Measurements from ENCODE around the gene DAPK1. TPM values are rescaled to one million over a fixed set of nuclear protein-coding genes. Genes with fewer than 3 reads are reported as not detected.

The DAPK1 gene
- total RNA-seq, 2 experiments from 2014 or later = 1.2 to 6.8 TPM

DNA sequence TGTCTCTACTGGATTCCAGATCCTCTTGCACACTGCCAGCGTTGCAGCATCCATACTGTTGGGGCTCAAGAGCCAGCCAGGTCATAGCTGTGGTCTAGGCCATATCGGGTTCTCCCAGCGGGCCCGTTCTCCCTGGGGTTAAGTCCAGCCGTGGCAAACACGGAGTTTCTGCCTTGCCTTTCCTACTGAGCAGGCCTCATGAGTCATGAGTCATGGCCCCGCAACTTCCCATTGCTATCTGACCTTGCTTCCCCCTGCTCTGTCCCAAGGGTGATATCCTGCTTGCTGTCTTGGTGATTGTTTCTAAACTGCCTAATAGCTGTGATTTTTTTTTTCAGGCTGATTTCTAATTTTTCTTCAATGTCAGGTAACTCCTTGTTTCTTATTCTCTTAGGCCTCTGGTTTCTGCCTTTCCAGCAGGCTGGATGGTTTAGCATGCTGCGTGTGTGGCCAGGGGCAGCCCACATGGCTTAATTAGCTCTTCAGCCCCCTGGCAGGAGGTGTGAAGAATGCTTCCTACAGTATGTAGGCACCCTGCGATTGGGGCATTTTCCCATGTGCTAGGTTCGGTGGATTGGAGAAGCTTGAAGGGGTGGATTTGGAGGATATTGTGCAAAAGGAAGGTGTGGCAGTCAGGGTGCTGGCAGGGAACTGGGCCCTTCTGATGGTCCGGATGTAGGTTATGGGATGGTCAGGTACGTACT is 18.7 kb downstream of the DAPK1 start:
- Mint-ChIP-seq H3K27ac (no peak overlapping the region), H3K27me3 (no peaks in the 10 kb centered on the region), H3K4me3 (no peak overlapping the region), H3K36me3 (no peaks in the 10 kb centered on the region), H3K4me1 (no peaks in the 10 kb centered on the region), H3K9me3 (ENCODE audit: low read depth) (peaks cover 3% of the 10 kb centered on the region)
- ATAC-seq (no peak), DNase-seq (no peak)
- CTCF ChIA-PET = no interaction called here

DNA sequence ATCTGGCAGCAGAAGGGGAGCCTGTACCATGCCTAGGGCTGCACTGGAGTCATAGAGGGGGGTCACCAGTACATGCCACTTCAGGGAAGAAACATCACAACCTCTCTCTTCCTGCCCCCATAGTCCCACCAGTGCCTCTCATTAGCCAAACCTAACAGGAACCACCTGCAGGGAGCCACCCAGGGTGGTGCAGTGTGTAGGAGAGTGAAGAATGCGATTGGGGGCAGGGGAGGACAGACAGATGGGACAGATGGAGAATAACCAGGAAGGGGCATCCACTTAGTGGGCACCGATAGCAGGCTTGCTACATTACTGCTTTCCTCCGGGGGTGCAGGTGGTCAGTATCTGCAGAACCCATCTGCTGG is 19.2 kb downstream of the DAPK1 start:
- H3K4me3 Mint-ChIP-seq = no peak overlapping the region
- DNase-seq (no peak), ATAC-seq (no peak)
- peaks cover 3% of the 10 kb centered on the region for H3K9me3 Mint-ChIP-seq (ENCODE audit: low read depth)
- no peaks in the 10 kb centered on the region for H3K4me1 Mint-ChIP-seq
- CTCF ChIA-PET = no interaction called here
- no peak overlapping the region for H3K27ac Mint-ChIP-seq
- no peaks in the 10 kb centered on the region for H3K36me3 Mint-ChIP-seq
- no peaks in the 10 kb centered on the region for H3K27me3 Mint-ChIP-seq

DNA sequence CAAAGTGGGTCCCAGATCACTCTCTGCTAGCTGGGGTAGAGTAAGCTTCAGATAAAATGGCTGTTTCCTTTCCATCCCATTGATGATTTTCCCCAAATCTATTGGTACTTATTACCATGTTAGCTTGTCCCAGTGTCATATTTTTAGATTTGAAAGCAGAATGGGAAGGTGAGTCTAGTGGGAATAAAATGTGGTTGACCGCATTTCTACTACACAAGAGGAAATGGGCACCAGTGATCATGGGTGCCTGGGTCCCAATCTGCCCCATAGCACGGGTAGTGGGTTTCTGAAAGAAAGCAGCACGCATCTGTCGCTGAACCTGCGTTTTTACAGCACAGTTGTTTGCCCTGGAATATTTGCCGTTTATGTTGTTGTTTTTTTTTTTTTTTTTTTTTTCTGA is 20.1 kb downstream of the DAPK1 start:
- Mint-ChIP-seq H3K4me3 (no peak overlapping the region), H3K36me3 (no peaks in the 10 kb centered on the region), H3K4me1 (no peaks in the 10 kb centered on the region), H3K27ac (no peak overlapping the region), H3K9me3 (ENCODE audit: low read depth) (peaks cover 3% of the 10 kb centered on the region), H3K27me3 (no peaks in the 10 kb centered on the region)
- CTCF ChIA-PET = no interaction called here
- no peak for DNase-seq
- ATAC-seq = no peak

DNA sequence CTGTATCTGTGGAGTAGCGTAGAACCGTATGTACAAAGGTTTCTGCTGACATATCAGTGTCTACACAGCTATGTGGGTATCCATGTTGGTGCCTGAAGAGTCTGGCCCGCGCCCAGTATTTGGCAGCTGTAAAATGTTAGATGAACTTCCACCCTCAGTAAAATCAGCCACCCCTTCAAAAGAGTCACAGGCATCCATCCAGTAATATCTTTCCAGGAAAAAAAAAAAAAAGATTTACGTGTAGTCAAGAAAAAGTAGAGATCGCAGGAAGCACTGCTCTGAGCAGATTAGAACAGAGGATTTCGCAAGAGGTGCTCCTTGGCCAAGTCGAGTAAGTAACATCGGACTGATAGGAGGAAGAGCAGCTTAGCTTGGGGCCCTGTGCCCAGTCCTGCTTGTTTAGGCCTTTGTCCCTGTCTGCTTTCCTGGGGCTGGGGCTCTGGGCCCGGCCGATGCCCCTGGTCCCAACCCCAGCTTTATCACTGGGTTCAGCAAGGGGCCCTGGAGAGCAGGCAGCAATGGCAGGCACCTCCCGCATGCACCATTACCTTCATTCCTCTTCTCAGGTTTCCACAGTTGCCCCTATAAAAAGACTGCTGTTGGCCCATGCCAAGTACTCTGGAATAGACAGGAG is 21.2 kb downstream of the DAPK1 start:
- no peaks in the 10 kb centered on the region for H3K27me3 Mint-ChIP-seq
- H3K27ac Mint-ChIP-seq = no peak overlapping the region
- DNase-seq (no peak), ATAC-seq (no peak)
- no peaks in the 10 kb centered on the region for H3K9me3 Mint-ChIP-seq (ENCODE audit: low read depth)
- CTCF ChIA-PET = no interaction called here
- no peak overlapping the region for H3K4me3 Mint-ChIP-seq
- no peaks in the 10 kb centered on the region for H3K36me3 Mint-ChIP-seq
- H3K4me1 Mint-ChIP-seq = no peaks in the 10 kb centered on the region

DNA sequence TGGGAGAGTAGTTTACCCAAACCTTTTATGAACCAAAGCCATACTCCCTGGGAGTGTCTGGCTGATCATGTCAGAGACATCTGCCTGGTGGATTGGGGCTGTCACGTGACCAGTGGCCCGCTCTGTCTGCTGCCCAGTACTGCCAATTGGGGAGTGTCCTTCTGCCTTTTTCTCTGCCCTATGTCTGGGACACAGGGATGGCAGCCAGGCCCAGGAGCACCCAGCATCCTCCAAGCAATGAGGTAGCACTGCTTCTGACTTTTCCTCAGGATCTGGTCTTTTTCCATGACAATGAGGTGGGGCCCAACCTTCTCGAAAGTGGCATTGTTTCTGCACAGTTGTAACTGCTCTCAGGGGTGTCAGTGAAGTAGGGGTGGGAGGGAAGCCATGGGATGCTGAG is 21.8 kb downstream of the DAPK1 start:
- no peak overlapping the region for H3K27ac Mint-ChIP-seq
- no peaks in the 10 kb centered on the region for H3K4me1 Mint-ChIP-seq
- CTCF ChIA-PET = no interaction called here
- ATAC-seq = no peak
- no peak for DNase-seq
- H3K9me3 Mint-ChIP-seq (ENCODE audit: low read depth) = peaks cover 2% of the 10 kb centered on the region
- no peaks in the 10 kb centered on the region for H3K36me3 Mint-ChIP-seq
- H3K4me3 Mint-ChIP-seq = no peak overlapping the region
- H3K27me3 Mint-ChIP-seq = no peaks in the 10 kb centered on the region

- Mint-ChIP-seq H3K4me1 (no peaks in the 10 kb centered on the region), H3K9me3 (ENCODE audit: low read depth) (peaks cover 4% of the 10 kb centered on the region), H3K27ac (no peak overlapping the region), H3K4me3 (no peak overlapping the region), H3K36me3 (no peaks in the 10 kb centered on the region), H3K27me3 (no peaks in the 10 kb centered on the region)
- DNase-seq (no peak), ATAC-seq (no peak)
- CTCF ChIA-PET = interaction anchor here (0.6 kb wide), 1 partner anchor 1304 kb away, joined by 4 read pairs; no protein-coding TSS in a partner anchor
Observed at GRCh38 chr9:87520172-87520683, 22.6 kb downstream of the DAPK1 start.

DNA sequence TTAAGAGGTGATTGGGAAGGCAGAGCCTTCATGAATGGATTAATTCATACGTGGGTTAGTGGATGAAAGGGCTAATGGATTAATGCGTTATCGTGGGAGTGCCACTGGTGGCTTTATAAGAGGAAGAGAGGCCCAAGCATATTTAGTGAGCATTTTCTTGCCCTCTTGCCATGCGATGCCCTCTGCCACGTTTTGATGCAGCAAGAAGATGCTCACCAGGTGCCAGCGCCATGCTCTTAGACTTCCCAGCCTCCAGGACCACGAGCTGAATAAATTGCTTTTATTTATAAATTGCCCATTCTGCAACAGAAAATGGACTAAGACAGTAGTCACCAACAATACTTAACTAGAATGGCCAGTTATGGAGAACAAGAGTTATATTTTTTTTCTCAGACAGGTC is 24.2 kb downstream of the DAPK1 start:
- ATAC-seq (no peak), DNase-seq (no peak)
- no peaks in the 10 kb centered on the region for H3K27me3 Mint-ChIP-seq
- H3K27ac Mint-ChIP-seq = no peak overlapping the region
- H3K4me1 Mint-ChIP-seq = no peaks in the 10 kb centered on the region
- H3K9me3 Mint-ChIP-seq (ENCODE audit: low read depth) = peaks cover 4% of the 10 kb centered on the region
- H3K36me3 Mint-ChIP-seq = no peaks in the 10 kb centered on the region
- H3K4me3 Mint-ChIP-seq = no peak overlapping the region
- CTCF ChIA-PET = no interaction called here

- no peak overlapping the region for H3K27ac Mint-ChIP-seq
- H3K36me3 Mint-ChIP-seq = no peaks in the 10 kb centered on the region
- no peaks in the 10 kb centered on the region for H3K27me3 Mint-ChIP-seq
- H3K4me3 Mint-ChIP-seq = no peak overlapping the region
- CTCF ChIA-PET = no interaction called here
- no peak for DNase-seq
- no peak for ATAC-seq
- H3K9me3 Mint-ChIP-seq (ENCODE audit: low read depth) = peaks cover 4% of the 10 kb centered on the region
- no peaks in the 10 kb centered on the region for H3K4me1 Mint-ChIP-seq
Observed at GRCh38 chr9:87524061-87524460, 26.4 kb downstream of the DAPK1 start.

DNA sequence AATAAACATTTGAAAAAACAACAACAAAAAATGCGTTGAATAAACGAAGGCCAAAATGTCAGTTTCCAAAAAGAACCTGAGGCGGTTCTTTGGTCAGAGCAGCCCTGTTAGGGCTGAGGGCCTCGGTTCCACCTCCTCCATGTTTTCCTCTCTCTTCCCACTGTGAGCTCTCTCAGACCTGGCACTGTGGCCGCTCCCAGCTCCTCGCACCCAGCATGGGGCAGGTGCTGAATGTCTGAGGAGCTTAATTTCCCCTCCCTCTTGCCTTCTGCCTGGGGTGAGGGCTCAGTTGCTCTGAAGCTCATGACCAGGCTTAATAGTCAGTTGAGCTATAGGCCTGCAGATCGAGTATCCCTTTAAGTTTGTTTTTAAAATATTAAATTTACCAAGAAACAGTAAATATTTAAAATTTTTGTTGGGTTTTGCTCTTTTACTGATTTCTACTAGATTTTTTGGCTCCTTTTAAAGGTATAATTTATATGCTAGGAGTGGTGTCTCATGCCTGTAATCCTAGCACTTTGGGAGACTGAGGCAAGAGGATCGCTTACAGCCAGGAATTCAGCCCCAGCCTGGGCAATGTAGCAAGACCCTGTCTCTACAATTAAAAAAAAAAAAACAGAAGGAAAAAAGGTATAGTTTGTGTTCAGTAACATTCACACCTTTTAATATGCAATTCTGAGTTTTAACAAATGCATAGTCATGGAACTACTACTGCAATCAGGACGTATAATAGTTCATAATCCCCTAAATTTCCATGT is 28.1 kb downstream of the DAPK1 start:
- peaks cover 4% of the 10 kb centered on the region for H3K9me3 Mint-ChIP-seq (ENCODE audit: low read depth)
- CTCF ChIA-PET = no interaction called here
- no peak overlapping the region for H3K4me3 Mint-ChIP-seq
- ATAC-seq = no peak
- no peak overlapping the region for H3K27ac Mint-ChIP-seq
- no peaks in the 10 kb centered on the region for H3K4me1 Mint-ChIP-seq
- DNase-seq = no peak
- no peaks in the 10 kb centered on the region for H3K27me3 Mint-ChIP-seq
- no peaks in the 10 kb centered on the region for H3K36me3 Mint-ChIP-seq

- DNase-seq (no peak), ATAC-seq (no peak)
- Mint-ChIP-seq H3K9me3 (ENCODE audit: low read depth) (peaks cover 4% of the 10 kb centered on the region), H3K4me3 (no peak overlapping the region), H3K36me3 (no peaks in the 10 kb centered on the region), H3K27ac (no peak overlapping the region), H3K4me1 (no peaks in the 10 kb centered on the region), H3K27me3 (no peaks in the 10 kb centered on the region)
- CTCF ChIA-PET = no interaction called here
Observed at GRCh38 chr9:87527211-87527916, 29.7 kb downstream of the DAPK1 start.

GRCh38 chr9:87528969-87529368 is 31.3 kb downstream of the DAPK1 start:
- no peak for DNase-seq
- H3K4me1 Mint-ChIP-seq = no peaks in the 10 kb centered on the region
- CTCF ChIA-PET = no interaction called here

GRCh38 chr9:87529671-87530070 is 32.0 kb downstream of the DAPK1 start:
- Mint-ChIP-seq H3K9me3 (ENCODE audit: low read depth) (no peaks in the 10 kb centered on the region), H3K4me1 (no peaks in the 10 kb centered on the region), H3K27me3 (no peaks in the 10 kb centered on the region), H3K4me3 (no peak overlapping the region), H3K36me3 (no peaks in the 10 kb centered on the region), H3K27ac (no peak overlapping the region)
- CTCF ChIA-PET = no interaction called here
- ATAC-seq = no peak
- no peak for DNase-seq

More at GRCh38 chr9:87528969-87529368, 31.3 kb downstream of the DAPK1 start:
- Mint-ChIP-seq H3K36me3 (no peaks in the 10 kb centered on the region), H3K27me3 (no peaks in the 10 kb centered on the region), H3K27ac (no peak overlapping the region), H3K4me3 (no peak overlapping the region), H3K9me3 (ENCODE audit: low read depth) (peaks cover 4% of the 10 kb centered on the region)
- ATAC-seq = no peak

DNA sequence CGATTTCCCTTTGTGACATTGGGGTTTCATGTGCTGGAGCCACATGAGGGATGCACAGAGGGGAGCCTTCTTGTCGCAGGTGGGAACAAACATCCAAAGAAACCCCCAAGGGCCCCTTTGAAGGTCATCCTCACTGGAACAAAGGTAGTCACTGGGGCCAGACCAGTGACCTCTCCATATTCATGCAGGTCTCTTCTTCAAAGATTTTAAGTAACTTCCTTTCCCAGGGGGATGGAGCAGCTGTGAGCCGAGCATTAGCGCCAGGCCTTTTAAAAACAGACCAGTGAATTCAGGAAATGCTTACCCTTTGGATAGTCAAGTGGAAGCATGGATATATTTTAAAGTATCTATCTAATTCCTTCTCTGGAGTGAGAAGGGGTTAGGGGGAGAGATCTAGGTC is 33.0 kb downstream of the DAPK1 start:
- CTCF ChIA-PET = no interaction called here
- H3K4me3 Mint-ChIP-seq = no peak overlapping the region
- no peaks in the 10 kb centered on the region for H3K9me3 Mint-ChIP-seq (ENCODE audit: low read depth)
- no peaks in the 10 kb centered on the region for H3K36me3 Mint-ChIP-seq
- no peaks in the 10 kb centered on the region for H3K27me3 Mint-ChIP-seq
- no peaks in the 10 kb centered on the region for H3K4me1 Mint-ChIP-seq
- no peak overlapping the region for H3K27ac Mint-ChIP-seq
- ATAC-seq = no peak
- no peak for DNase-seq

Measured in activated CD8-positive, alpha-beta memory T cell treated with anti-CD3 and anti-CD28 coated beads, Interleukin-2, amount 10 ng/mL, durations not matched to agents 7 days and 5 days (primary cell).